ENCODE results near the gene LCAT. TPM values are rescaled to one million over a fixed set of nuclear protein-coding genes. Genes with fewer than 3 reads are reported as not detected.

The LCAT gene
- total and polyA plus RNA-seq, 3 donors from 2014 or later = 12.9 to 25.3 (median 20.6) TPM

DNA sequence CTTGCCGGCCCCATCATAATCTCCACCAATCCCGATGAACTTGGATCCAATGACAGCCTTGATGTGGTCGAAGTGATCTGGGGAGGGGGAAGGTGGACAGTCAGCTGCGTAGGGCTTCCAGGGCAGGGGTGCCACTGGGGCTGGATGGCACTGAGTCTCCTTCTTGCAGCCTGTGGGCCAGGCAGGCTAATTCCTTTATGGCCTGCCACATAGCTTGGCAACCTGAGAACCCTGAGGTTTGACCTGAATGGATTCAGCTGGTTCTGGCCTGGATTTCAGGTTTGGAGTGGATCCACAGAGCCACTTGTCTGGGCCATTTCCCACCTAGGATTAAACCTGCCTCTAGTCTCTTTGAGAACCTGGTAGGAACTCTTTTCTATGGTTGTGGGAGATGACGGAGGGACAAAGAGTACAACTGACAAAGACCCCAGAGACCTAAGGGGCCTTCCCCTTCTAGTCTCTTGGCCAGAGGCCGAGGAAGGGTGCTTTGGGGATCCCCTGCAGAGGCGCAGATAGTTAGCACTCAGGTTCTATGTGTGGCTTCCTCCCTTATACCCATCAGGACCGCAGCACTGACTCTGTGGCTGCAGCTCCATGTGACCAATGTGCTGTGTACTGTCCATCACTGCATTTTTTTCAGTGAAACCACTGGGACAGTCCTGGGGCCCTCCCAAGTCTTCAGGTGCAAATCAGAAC is 45.5 kb upstream of the LCAT start:
- 80 to 81% methylated on average over 8 of the region's 8 CpGs for WGBS, 2 donors
- no peaks in the 10 kb centered on the region for H3K36me3 ChIP-seq (ENCODE audit: low read depth, missing control alignments)
- no peaks in the 10 kb centered on the region for H3K9me3 ChIP-seq
- H3K4me3 ChIP-seq = no peak overlapping the region
- peaks cover 6% of the 10 kb centered on the region for H3K4me1 ChIP-seq
- no peak overlapping the region for H3K27ac ChIP-seq
- TF ChIP-seq, protein P1, sequence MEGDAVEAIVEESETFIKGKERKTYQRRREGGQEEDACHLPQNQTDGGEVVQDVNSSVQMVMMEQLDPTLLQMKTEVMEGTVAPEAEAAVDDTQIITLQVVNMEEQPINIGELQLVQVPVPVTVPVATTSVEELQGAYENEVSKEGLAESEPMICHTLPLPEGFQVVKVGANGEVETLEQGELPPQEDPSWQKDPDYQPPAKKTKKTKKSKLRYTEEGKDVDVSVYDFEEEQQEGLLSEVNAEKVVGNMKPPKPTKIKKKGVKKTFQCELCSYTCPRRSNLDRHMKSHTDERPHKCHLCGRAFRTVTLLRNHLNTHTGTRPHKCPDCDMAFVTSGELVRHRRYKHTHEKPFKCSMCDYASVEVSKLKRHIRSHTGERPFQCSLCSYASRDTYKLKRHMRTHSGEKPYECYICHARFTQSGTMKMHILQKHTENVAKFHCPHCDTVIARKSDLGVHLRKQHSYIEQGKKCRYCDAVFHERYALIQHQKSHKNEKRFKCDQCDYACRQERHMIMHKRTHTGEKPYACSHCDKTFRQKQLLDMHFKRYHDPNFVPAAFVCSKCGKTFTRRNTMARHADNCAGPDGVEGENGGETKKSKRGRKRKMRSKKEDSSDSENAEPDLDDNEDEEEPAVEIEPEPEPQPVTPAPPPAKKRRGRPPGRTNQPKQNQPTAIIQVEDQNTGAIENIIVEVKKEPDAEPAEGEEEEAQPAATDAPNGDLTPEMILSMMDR (IDR thresholded peaks at IDR 0.05) = no peak
- TF ChIP-seq POLR2A (IDR thresholded peaks at IDR 0.05) = no peak
- H3K27me3 ChIP-seq = no peaks in the 10 kb centered on the region
- no peak for DNase-seq
- intact Hi-C loops (cut with DNase I; ENCODE audit: low total_unique reads) = no loop called here

DNA sequence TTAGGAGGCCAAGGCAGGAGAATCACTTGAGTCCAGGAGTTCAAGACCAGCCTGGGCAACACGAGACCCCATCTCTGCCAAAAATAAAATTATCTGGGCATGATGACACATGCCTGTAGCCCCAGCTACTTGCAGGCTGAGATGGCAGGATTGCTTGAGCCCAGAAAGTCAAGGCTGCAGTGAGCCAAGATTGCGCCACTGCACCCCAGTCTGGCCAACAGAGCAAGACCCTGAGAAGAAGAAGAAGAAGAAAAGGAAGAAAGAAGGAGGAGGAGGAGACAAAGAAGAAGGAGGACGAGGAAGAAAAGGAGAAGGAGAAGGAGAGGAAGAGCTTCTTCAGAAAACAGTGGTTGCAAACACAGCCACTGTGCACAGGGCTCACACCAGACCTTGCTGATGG is 44.8 kb upstream of the LCAT start:
- 88 to 93% methylated on average over 3 of the region's 3 CpGs for WGBS, 2 donors
- Histone ChIP-seq H3K27ac (no peak overlapping the region), H3K4me1 (peaks cover 4% of the 10 kb centered on the region), H3K27me3 (no peaks in the 10 kb centered on the region), H3K9me3 (no peaks in the 10 kb centered on the region), H3K4me3 (no peak overlapping the region), H3K36me3 (ENCODE audit: low read depth, missing control alignments) (no peaks in the 10 kb centered on the region)
- intact Hi-C loops (cut with DNase I; ENCODE audit: low total_unique reads) = no loop called here
- no peak for TF ChIP-seq POLR2A (IDR thresholded peaks at IDR 0.05)
- DNase-seq = no peak

DNA sequence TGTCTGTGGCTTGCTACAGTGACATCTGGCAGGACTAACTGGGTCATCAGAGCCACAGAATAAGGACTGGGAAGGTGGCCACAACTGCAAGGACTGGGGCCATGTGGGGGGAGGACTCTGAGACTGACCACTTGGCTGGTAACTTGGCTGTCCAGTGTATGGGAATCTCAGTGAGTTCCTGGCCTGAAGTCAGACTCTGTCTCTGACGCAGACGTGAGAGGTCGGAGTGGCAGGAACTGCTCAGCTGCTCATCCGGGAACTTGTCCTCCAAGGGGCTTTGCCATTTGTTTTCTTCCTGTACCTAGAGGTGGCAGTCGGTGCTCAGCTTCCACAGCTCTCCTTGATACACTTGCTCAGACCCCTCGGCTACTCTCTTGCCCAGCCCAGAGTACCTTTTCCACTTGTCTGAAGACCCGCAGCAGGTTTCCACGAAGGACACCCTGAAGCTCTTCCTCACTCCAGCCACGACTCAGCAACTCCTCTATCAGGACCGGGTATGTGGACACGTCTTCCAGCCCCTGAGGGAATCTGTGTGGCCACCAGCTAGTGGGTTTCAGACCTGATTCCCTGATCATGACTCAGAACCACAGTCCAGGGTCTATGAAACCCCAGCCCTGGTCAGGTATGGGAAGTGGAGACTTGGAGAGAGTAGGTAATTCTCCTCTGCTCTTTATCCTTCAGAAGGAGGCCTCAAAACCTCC is 43.7 kb upstream of the LCAT start:
- Histone ChIP-seq H3K9me3 (no peaks in the 10 kb centered on the region), H3K27ac (no peak overlapping the region), H3K4me1 (no peaks in the 10 kb centered on the region), H3K4me3 (no peak overlapping the region), H3K27me3 (no peaks in the 10 kb centered on the region), H3K36me3 (ENCODE audit: low read depth, missing control alignments) (no peaks in the 10 kb centered on the region)
- 65 to 73% methylated on average over 11 of the region's 11 CpGs for WGBS, 2 donors
- intact Hi-C loops (cut with DNase I; ENCODE audit: low total_unique reads) = no loop called here
- TF ChIP-seq POLR2A (IDR thresholded peaks at IDR 0.05) = no peak
- TF ChIP-seq, protein P1 (IDR thresholded peaks at IDR 0.05) = no peak
- DNase-seq = peak; percentile 41

DNA sequence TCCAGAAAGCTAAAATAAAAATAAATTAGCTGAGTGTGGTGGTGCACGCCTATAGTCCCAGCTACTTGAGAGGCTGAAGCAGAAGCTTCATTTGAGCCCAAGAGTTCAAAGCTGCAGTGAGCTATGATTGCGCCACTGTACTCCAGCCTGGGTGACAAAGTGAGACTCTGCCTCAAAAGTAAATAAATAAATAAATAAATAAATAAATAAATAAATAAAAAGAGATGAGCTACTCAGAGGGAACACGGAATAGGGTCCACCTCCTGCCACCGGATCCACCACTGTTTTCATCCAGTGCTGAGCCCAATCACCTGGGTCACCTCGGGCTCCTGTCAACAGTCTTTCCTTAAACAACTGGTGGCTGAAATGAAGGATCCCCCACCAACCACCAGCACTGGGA is 43.0 kb upstream of the LCAT start:
- DNase-seq = no peak
- TF ChIP-seq POLR2A (IDR thresholded peaks at IDR 0.05) = no peak
- TF ChIP-seq, protein P1 (IDR thresholded peaks at IDR 0.05) = no peak
- intact Hi-C loops (cut with DNase I; ENCODE audit: low total_unique reads) = no loop called here
- Histone ChIP-seq H3K27me3 (no peaks in the 10 kb centered on the region), H3K27ac (no peak overlapping the region), H3K4me1 (no peaks in the 10 kb centered on the region), H3K9me3 (no peaks in the 10 kb centered on the region), H3K36me3 (ENCODE audit: low read depth, missing control alignments) (no peaks in the 10 kb centered on the region), H3K4me3 (no peak overlapping the region)
- WGBS, 2 donors = 87 to 94% methylated on average over 5 of the region's 5 CpGs

DNA sequence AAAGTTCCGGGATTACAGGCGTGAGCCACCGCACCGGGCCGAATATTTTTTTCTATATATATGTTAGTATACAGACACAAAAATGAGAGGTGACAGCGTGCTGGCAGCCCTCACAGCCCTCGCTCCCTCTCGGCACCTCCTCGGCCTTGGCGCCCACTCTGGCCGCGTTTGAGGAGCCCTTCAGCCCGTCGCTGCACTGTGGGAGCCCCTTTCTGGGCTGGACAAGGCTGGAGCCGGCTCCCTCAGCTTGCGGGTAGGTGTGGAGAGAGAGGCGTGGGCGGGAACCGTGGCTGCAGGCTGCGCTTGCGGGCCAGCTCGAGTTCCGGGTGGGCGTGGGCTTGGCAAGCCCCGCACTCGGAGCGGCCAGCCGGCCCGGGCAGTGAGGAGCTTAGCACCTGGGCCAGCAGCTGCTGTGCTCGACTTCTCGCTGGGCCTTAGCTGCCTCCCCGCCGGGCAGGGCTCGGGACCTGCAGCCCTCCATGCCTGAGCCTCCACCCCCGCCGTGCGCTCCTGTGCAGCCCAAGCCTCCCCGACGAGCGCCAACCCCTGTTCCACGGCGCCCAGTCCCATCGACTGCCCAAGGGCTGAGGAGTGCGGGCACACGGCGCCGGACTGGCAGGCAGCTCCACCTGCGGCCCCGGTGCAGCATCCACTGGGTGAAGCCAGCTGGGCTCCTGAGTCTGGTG is 38.2 kb upstream of the LCAT start:
- no peak for DNase-seq
- H3K36me3 ChIP-seq (ENCODE audit: low read depth, missing control alignments) = no peaks in the 10 kb centered on the region
- no peak overlapping the region for H3K27ac ChIP-seq
- TF ChIP-seq, protein P1 (IDR thresholded peaks at IDR 0.05) = no peak
- no peak for TF ChIP-seq POLR2A (IDR thresholded peaks at IDR 0.05)
- intact Hi-C loops (cut with DNase I; ENCODE audit: low total_unique reads) = no loop called here
- WGBS, 2 donors = 71 to 72% methylated on average over 37 to 49 of the region's 49 CpGs
- H3K27me3 ChIP-seq = no peaks in the 10 kb centered on the region
- no peaks in the 10 kb centered on the region for H3K9me3 ChIP-seq
- no peaks in the 10 kb centered on the region for H3K4me1 ChIP-seq
- peak overlapping the region; percentile 26 to 44 for H3K4me3 ChIP-seq
